ENCODE data around the gene FOXP1.

Gene FOXP1

DNA sequence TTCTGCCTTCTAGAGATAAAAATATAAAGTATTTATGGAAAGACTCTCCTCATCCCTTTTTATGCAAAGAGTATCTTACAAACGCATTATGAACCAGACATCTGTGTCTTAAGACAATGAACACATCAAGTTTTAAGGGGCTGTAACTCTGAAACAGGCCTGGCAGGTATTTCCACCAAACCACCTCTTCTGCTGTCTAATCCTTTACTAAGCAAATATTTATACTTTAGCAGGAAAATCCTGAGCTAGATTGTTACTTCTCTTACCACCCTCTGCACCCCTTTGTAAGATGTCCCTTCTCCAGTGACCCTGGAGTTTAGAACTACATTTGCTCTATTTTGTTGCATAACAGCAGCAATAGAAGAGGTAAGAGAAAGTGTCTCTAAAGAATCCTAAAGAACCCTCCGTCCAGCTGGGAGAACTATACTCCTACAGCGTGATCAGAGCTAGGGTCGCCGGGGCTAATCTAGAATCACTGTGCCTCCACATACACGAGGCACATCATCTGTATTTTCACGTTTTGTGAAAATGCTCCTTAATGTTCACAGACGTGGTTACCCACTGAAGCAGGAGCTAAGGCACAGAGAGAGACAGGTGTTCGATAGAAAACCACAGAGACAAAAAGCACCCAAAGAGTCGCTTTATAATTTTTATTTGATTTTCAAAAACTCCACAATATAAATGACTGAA lies 129.6 kb downstream of the FOXP1 start:
- Histone ChIP-seq H3K4me3 (ENCODE audit: low read depth in 1 of 2, low read length in 2 of 2) (no peak overlapping the region), H3K36me3 (ENCODE audit: insufficient read depth, low read length) (no peaks in the 10 kb centered on the region), H3K4me1 (ENCODE audit: insufficient read depth, low read length) (peaks cover 29% of the 10 kb centered on the region), H3K27me3 (ENCODE audit: control insufficient read depth in 1 of 2, insufficient read depth in 2 of 2, low read length in 2 of 2) (no peaks in the 10 kb centered on the region), H3K9ac (ENCODE audit: low read length) (no peak overlapping the region), H3K9me3 (ENCODE audit: low read length) (no peaks in the 10 kb centered on the region), H3K27ac (ENCODE audit: low read depth, low read length) (no peak overlapping the region)

DNA sequence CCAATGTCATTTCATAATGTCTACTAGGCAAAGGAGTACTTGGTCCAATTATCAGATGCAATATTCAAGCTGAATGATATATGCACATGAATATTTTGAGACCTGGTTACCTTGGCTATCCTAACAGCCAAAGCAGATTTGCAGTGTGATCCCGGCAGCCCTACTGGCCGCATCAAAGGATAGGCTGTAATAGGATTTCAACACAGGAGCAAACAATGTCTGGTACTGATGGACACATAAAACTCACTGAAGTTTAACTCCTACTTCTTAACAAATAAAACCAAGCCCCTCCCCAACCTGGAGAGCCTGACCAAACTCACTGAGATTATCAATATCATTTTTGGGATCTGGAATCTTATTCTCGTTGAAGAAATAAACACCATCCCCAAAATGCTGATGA lies 130.2 kb downstream of the FOXP1 start:
- Histone ChIP-seq H3K4me3 (ENCODE audit: low read depth in 1 of 2, low read length in 2 of 2) (no peak overlapping the region), H3K36me3 (ENCODE audit: insufficient read depth, low read length) (no peaks in the 10 kb centered on the region), H3K4me1 (ENCODE audit: insufficient read depth, low read length) (peaks cover 29% of the 10 kb centered on the region), H3K27ac (ENCODE audit: low read depth, low read length) (no peak overlapping the region), H3K9me3 (ENCODE audit: low read length) (no peaks in the 10 kb centered on the region), H3K9ac (ENCODE audit: low read length) (no peak overlapping the region), H3K27me3 (ENCODE audit: control insufficient read depth in 1 of 2, insufficient read depth in 2 of 2, low read length in 2 of 2) (no peaks in the 10 kb centered on the region)

GRCh38 chr3:71451812-71452211 lies 131.7 kb downstream of the FOXP1 start:
- no peaks in the 10 kb centered on the region for H3K27me3 ChIP-seq (ENCODE audit: control insufficient read depth in 1 of 2, insufficient read depth in 2 of 2, low read length in 2 of 2)
- H3K36me3 ChIP-seq (ENCODE audit: insufficient read depth, low read length), result no peaks in the 10 kb centered on the region
- no peak overlapping the region for H3K4me3 ChIP-seq (ENCODE audit: low read depth in 1 of 2, low read length in 2 of 2)
- peaks cover 21% of the 10 kb centered on the region for H3K4me1 ChIP-seq (ENCODE audit: insufficient read depth, low read length)
- H3K27ac ChIP-seq (ENCODE audit: low read depth, low read length), result no peak overlapping the region
- H3K9ac ChIP-seq (ENCODE audit: low read length), result no peak overlapping the region
- H3K9me3 ChIP-seq (ENCODE audit: low read length), result no peaks in the 10 kb centered on the region

- H3K9me3 ChIP-seq (ENCODE audit: low read length), result no peaks in the 10 kb centered on the region
- no peaks in the 10 kb centered on the region for H3K36me3 ChIP-seq (ENCODE audit: insufficient read depth, low read length)
- H3K9ac ChIP-seq (ENCODE audit: low read length), result no peak overlapping the region
- H3K4me3 ChIP-seq (ENCODE audit: low read depth in 1 of 2, low read length in 2 of 2), result no peak overlapping the region
- peaks cover 17% of the 10 kb centered on the region for H3K4me1 ChIP-seq (ENCODE audit: insufficient read depth, low read length)
- H3K27ac ChIP-seq (ENCODE audit: low read depth, low read length), result no peak overlapping the region
- no peaks in the 10 kb centered on the region for H3K27me3 ChIP-seq (ENCODE audit: control insufficient read depth in 1 of 2, insufficient read depth in 2 of 2, low read length in 2 of 2)
Measured at GRCh38 chr3:71451060-71451459, 132.5 kb downstream of the FOXP1 start.

GRCh38 chr3:71450162-71450561 lies 133.4 kb downstream of the FOXP1 start:
- Histone ChIP-seq H3K9ac (ENCODE audit: low read length) (no peak overlapping the region), H3K36me3 (ENCODE audit: insufficient read depth, low read length) (no peaks in the 10 kb centered on the region), H3K27ac (ENCODE audit: low read depth, low read length) (no peak overlapping the region), H3K4me1 (ENCODE audit: insufficient read depth, low read length) (peaks cover 8% of the 10 kb centered on the region), H3K9me3 (ENCODE audit: low read length) (no peaks in the 10 kb centered on the region), H3K27me3 (ENCODE audit: control insufficient read depth in 1 of 2, insufficient read depth in 2 of 2, low read length in 2 of 2) (no peaks in the 10 kb centered on the region), H3K4me3 (ENCODE audit: low read depth in 1 of 2, low read length in 2 of 2) (no peak overlapping the region)

- no peak overlapping the region for H3K27ac ChIP-seq (ENCODE audit: low read depth, low read length)
- peaks cover 6% of the 10 kb centered on the region for H3K4me1 ChIP-seq (ENCODE audit: insufficient read depth, low read length)
Measured at GRCh38 chr3:71447803-71448202, 135.7 kb downstream of the FOXP1 start.

GRCh38 chr3:71447197-71447596 lies 136.3 kb downstream of the FOXP1 start:
- no peak overlapping the region for H3K27ac ChIP-seq (ENCODE audit: low read depth, low read length)
- H3K4me3 ChIP-seq (ENCODE audit: low read depth in 1 of 2, low read length in 2 of 2), result no peak overlapping the region
- H3K4me1 ChIP-seq (ENCODE audit: insufficient read depth, low read length), result peaks cover 8% of the 10 kb centered on the region
- no peaks in the 10 kb centered on the region for H3K27me3 ChIP-seq (ENCODE audit: control insufficient read depth in 1 of 2, insufficient read depth in 2 of 2, low read length in 2 of 2)
- H3K36me3 ChIP-seq (ENCODE audit: insufficient read depth, low read length), result no peaks in the 10 kb centered on the region
- no peaks in the 10 kb centered on the region for H3K9me3 ChIP-seq (ENCODE audit: low read length)
- no peak overlapping the region for H3K9ac ChIP-seq (ENCODE audit: low read length)

More at GRCh38 chr3:71447803-71448202, 135.7 kb downstream of the FOXP1 start:
- Histone ChIP-seq H3K9ac (ENCODE audit: low read length) (no peak overlapping the region), H3K9me3 (ENCODE audit: low read length) (no peaks in the 10 kb centered on the region), H3K27me3 (ENCODE audit: control insufficient read depth in 1 of 2, insufficient read depth in 2 of 2, low read length in 2 of 2) (no peaks in the 10 kb centered on the region), H3K4me3 (ENCODE audit: low read depth in 1 of 2, low read length in 2 of 2) (no peak overlapping the region), H3K36me3 (ENCODE audit: insufficient read depth, low read length) (no peaks in the 10 kb centered on the region)

GRCh38 chr3:71446734-71447133 lies 136.8 kb downstream of the FOXP1 start:
- Histone ChIP-seq H3K4me1 (ENCODE audit: insufficient read depth, low read length) (peaks cover 12% of the 10 kb centered on the region), H3K9ac (ENCODE audit: low read length) (no peak overlapping the region), H3K36me3 (ENCODE audit: insufficient read depth, low read length) (no peaks in the 10 kb centered on the region), H3K9me3 (ENCODE audit: low read length) (no peaks in the 10 kb centered on the region), H3K4me3 (ENCODE audit: low read depth in 1 of 2, low read length in 2 of 2) (no peak overlapping the region), H3K27ac (ENCODE audit: low read depth, low read length) (no peak overlapping the region), H3K27me3 (ENCODE audit: control insufficient read depth in 1 of 2, insufficient read depth in 2 of 2, low read length in 2 of 2) (no peaks in the 10 kb centered on the region)

DNA sequence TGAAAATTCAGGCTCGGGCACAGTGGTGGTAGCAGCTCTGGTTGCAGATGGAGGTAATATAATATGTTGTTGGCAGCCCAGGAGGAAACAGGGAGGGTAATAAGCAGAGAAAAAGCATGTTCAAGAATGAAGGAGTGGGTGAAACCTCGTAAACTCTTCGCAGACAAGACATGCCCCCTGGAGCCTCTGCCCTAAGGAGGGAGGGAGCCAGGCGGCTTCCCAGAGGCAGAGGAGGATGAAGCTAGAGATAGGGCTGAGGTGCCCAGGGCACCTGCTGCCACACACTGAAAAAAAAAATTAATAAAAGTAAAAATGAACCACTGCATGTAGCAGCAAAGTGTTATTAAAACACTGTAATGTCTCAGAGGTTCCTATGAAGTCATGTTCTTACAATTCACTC lies 137.3 kb downstream of the FOXP1 start:
- H3K9me3 ChIP-seq (ENCODE audit: low read length), result no peaks in the 10 kb centered on the region
- no peaks in the 10 kb centered on the region for H3K27me3 ChIP-seq (ENCODE audit: control insufficient read depth in 1 of 2, insufficient read depth in 2 of 2, low read length in 2 of 2)
- no peak overlapping the region for H3K4me3 ChIP-seq (ENCODE audit: low read depth in 1 of 2, low read length in 2 of 2)
- H3K9ac ChIP-seq (ENCODE audit: low read length), result no peak overlapping the region
- no peaks in the 10 kb centered on the region for H3K36me3 ChIP-seq (ENCODE audit: insufficient read depth, low read length)
- H3K27ac ChIP-seq (ENCODE audit: low read depth, low read length), result no peak overlapping the region
- peaks cover 17% of the 10 kb centered on the region for H3K4me1 ChIP-seq (ENCODE audit: insufficient read depth, low read length)

DNA sequence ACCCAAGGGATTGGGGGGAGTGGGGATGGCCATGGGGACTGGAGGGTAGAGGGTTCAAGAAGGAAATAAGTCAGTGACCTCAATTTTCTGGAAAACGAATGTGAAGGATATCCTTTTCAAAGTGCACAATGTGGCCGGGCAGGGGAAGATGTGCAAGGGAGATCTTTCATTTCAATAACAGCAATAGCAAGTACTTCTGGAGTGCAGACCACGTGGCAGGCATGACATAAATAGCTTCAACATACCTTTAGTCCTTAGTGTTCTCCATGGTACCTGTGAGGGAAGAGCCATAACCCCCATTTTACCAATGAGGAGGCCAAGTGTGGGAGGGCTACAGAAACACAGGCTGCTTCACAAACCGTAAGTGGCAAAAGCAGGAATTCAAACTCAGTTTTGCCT lies 138.7 kb downstream of the FOXP1 start:
- H3K27me3 ChIP-seq (ENCODE audit: control insufficient read depth in 1 of 2, insufficient read depth in 2 of 2, low read length in 2 of 2), result no peaks in the 10 kb centered on the region
- H3K4me3 ChIP-seq (ENCODE audit: low read depth in 1 of 2, low read length in 2 of 2), result no peak overlapping the region
- no peaks in the 10 kb centered on the region for H3K36me3 ChIP-seq (ENCODE audit: insufficient read depth, low read length)
- H3K9me3 ChIP-seq (ENCODE audit: low read length), result no peaks in the 10 kb centered on the region
- H3K9ac ChIP-seq (ENCODE audit: low read length), result no peak overlapping the region
- H3K4me1 ChIP-seq (ENCODE audit: insufficient read depth, low read length), result peaks cover 21% of the 10 kb centered on the region
- H3K27ac ChIP-seq (ENCODE audit: low read depth, low read length), result no peak overlapping the region

DNA sequence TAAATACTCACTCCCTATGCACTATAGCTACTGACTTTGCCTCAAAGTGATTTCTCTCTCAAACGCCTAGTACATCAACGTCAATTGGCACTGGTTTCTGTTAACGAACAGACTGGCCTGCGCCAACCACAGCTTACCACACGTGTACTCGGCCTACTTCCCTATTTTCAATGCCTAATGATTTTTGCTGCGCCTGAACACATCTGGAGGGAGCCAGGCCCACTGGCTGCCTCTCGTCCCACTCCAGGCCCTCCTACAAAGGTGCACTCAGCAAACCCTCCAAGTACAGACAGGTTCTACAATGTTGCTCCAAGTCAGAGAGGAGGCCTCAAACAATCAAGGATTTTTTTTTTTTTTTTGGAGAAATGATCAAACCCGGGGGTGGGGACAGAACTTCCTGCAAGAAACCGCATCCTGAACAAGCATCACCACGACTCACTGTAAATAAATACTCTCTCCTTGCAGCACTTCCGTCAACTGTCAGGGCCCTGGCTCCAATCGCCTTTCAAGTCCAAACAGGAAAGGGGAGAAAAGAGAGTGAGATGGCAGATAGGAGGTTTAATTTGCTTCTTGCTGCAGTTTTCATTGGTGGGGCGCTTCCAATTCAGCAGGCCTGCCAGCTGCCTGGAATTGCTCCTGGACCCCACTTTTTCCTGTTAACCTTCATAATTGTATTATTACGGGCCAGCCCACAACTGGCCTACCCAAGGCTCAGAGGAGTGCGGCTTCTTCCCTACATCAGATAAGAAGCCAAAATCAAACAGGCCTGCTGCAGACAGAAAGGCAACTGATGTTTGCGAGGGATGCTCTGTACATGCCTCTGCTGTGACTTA lies 139.3 kb downstream of the FOXP1 start:
- Histone ChIP-seq H3K9me3 (ENCODE audit: low read length) (no peaks in the 10 kb centered on the region), H3K27ac (ENCODE audit: low read depth, low read length) (no peak overlapping the region), H3K4me3 (ENCODE audit: low read depth in 1 of 2, low read length in 2 of 2) (no peak overlapping the region), H3K27me3 (ENCODE audit: control insufficient read depth in 1 of 2, insufficient read depth in 2 of 2, low read length in 2 of 2) (no peaks in the 10 kb centered on the region), H3K9ac (ENCODE audit: low read length) (no peak overlapping the region), H3K4me1 (ENCODE audit: insufficient read depth, low read length) (peaks cover 21% of the 10 kb centered on the region), H3K36me3 (ENCODE audit: insufficient read depth, low read length) (no peaks in the 10 kb centered on the region)
